PC-3 (cell line): ENCODE measurements around the gene DPEP1. TPM values are rescaled to one million over a fixed set of nuclear protein-coding genes. Genes with fewer than 3 reads are reported as not detected.

Experiments used
- ATAC-seq: fragments of 200-7000 bp; cut with Tn5 transposase; 2 replicates; pipeline ENCODE4 v1.9.1; 2020; ENCODE audit warnings: mild to moderate bottlenecking, moderate library complexity
- BruUV-seq: library from RNA; stranded (reverse); fragments of 400-500 nt; replicated peaks from 2 replicates; lab custom pipeline; 2021; lab: Mats Ljungman, UMichigan
- CTCF ChIA-PET: fragments of 300-600 bp; sonication (Branson Sonifier 250); formaldehyde crosslinking; loops from one replicate; lab custom pipeline; 2022; ENCODE audit warnings: antibody characterized with exemption; lab: Charles Lee
- POLR2A ChIA-PET: fragments of 300-600 bp; sonication (Branson Sonifier 250); formaldehyde crosslinking; loops from one replicate; lab custom pipeline; 2022; ENCODE audit warnings: antibody characterized with exemption; ENCODE audit not compliant: unreplicated experiment; lab: Charles Lee
- DNase-seq: peaks from one replicate; pipeline ENCODE4 v3.0.0-alpha.2; 2015
- H2AFZ ChIP-seq: fragments of 300-600 bp; sonication (generic); 2 replicates; pipeline ENCODE4 v1.6.0; 2016; ENCODE audit warnings: antibody characterized with exemption, low read length
- H3F3A ChIP-seq: fragments of 300-600 bp; sonication (generic); one replicate; pipeline ENCODE4 v1.6.0; 2017; ENCODE audit warnings: antibody characterized with exemption, low read length, control low read depth, mild to moderate bottlenecking; ENCODE audit not compliant: unreplicated experiment
- H3K27ac ChIP-seq: fragments of 300-600 bp; sonication (generic); 2 replicates; pipeline ENCODE4 v1.5.1; 2016; ENCODE audit warnings: mild to moderate bottlenecking, low read length
- H3K27me3 ChIP-seq: fragments of 300-600 bp; sonication (generic); 2 replicates; pipeline ENCODE4 v1.6.1; 2016; ENCODE audit warnings: low read length, mixed read lengths
- H3K36me3 ChIP-seq: fragments of 300-600 bp; sonication (generic); 2 replicates; pipeline ENCODE4 v1.6.1; 2016; ENCODE audit warnings: low read depth, mixed run types, low read length, mixed read lengths
- H3K4me1 ChIP-seq: fragments of 300-600 bp; sonication (generic); 2 replicates; pipeline ENCODE4 v1.5.1; 2016; ENCODE audit warnings: low read length; ENCODE audit not compliant: insufficient read depth
- H3K4me2 ChIP-seq: fragments of 300-600 bp; sonication (generic); 2 replicates; pipeline ENCODE4 v1.6.0; 2016; ENCODE audit warnings: low read length
- H3K4me3 ChIP-seq: fragments of 300-600 bp; sonication (generic); 2 replicates; pipeline ENCODE4 v1.5.1; 2016; ENCODE audit warnings: mild to moderate bottlenecking, low read length, mixed read lengths
- H3K79me2 ChIP-seq: fragments of 300-600 bp; sonication (generic); 2 replicates; pipeline ENCODE4 v1.6.1; 2017; ENCODE audit warnings: low read length, mixed read lengths
- H3K9ac ChIP-seq: fragments of 300-600 bp; sonication (generic); 2 replicates; pipeline ENCODE4 v1.6.0; 2016; ENCODE audit warnings: mild to moderate bottlenecking, low read length
- H3K9me2 ChIP-seq: fragments of 300-600 bp; sonication (generic); replicated peaks from 2 replicates; pipeline ENCODE4 v1.6.1; 2016; ENCODE audit warnings: mixed run types, low read length, mixed read lengths
- H3K9me3 ChIP-seq: fragments of 300-600 bp; sonication (generic); 2 replicates; pipeline ENCODE4 v1.6.1; 2016; ENCODE audit warnings: low read length, mixed read lengths
- H4K20me1 ChIP-seq: fragments of 300-600 bp; sonication (generic); 2 replicates; pipeline ENCODE4 v1.6.1; 2016; ENCODE audit warnings: low read length, mixed read lengths
- CTCF ChIP-seq: fragments of 300-600 bp; sonication (generic); conservative IDR thresholded peaks from 2 replicates; pipeline ENCODE4 v1.5.1; 2017; ENCODE audit warnings: antibody characterized with exemption, low read depth, mild to moderate bottlenecking, low read length
- EZH2 ChIP-seq: fragments of 300-600 bp; sonication (generic); IDR thresholded peaks from one replicate; pipeline ENCODE4 v1.6.1; 2017; ENCODE audit warnings: antibody characterized with exemption, mild to moderate bottlenecking, low read length; ENCODE audit not compliant: unreplicated experiment
- EZH2phosphoT487 ChIP-seq: fragments of 300-600 bp; sonication (generic); IDR thresholded peaks from 2 replicates; pipeline ENCODE4 v1.6.1; 2018; ENCODE audit warnings: mild to moderate bottlenecking, antibody characterized with exemption, low read length, borderline replicate concordance
- intact Hi-C: fragments of 100-400 bp; cut with micrococcal nuclease; formaldehyde crosslinking; loops from 2 replicates; pipeline ENCODE4 v1.9.0; 2023
- total RNA-seq: library from RNA; depleted of rRNA; stranded (reverse); fragments of >200 nt; gene quantifications from 2 replicates; pipeline ENCODE4 v1.2.3, GENCODE V29; 2014; rRNA removed

The DPEP1 gene
- total RNA-seq, 1 experiment from 2014 or later: not detected

DNA sequence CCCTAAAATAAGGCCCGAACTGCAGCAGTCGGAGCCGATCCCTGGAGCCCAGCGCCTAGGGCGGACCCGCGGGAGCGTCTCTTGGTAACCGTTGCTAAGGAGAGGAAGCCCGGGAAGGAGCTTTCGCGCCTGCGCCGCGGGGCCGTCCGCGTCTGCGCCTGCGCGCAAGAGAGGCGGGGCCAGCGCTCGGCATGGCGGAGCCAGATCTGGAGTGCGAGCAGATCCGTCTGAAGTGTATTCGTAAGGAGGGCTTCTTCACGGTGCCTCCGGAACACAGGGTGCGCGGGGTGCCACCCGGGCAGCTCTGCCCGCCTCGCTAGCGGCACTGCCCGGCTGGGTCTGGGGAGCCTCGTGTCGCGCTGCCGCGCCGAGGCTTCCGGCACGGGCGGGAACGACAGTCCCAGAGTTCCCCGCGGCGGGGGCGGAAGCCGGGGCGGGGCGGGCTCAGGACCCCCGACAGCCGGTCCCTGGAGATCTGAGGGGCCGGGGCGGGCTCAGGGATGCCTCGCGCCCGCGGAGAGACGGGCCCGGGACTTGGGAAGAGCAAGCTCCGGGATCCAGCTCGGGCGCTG is 73.2 kb downstream of the DPEP1 start, which contains the start of gene CDK10:
Gene CDK10, plus strand, starts transcription at position 170 of the 572 bp plus-strand sequence. Its CDS starts 22 bp downstream, at position 192.
- peak within 1 kb of the TSS; percentile 86 for H3K4me2 ChIP-seq
- H3K9me3 ChIP-seq: no peaks in the 10 kb centered on the region
- peak; percentile 91 for ATAC-seq
- peak; percentile 90 for DNase-seq
- CTCF ChIA-PET: interaction anchor here (0.6 kb wide), 1 partner anchor 332 kb away, joined by 3 read pairs; no protein-coding TSS in a partner anchor
- peaks cover 6% of the 10 kb centered on the region; the same call in 1 of the 2 replicates for H3K4me1 ChIP-seq
- intact Hi-C loops: no loop called here
- no peaks in the 10 kb centered on the region for H4K20me1 ChIP-seq
- peak within 1 kb of the TSS; percentile 77 for H2AFZ ChIP-seq
- POLR2A ChIA-PET: interaction anchor here (0.5 to 0.7 kb wide), 2 partner anchors 111 to 286 kb away, joined by 3 read pairs; no protein-coding TSS in a partner anchor
- no peaks in the 10 kb centered on the region for H3K27me3 ChIP-seq
- peaks cover 27% of the 10 kb centered on the region for H3K79me2 ChIP-seq
- no peaks in the 10 kb centered on the region for H3K9me2 ChIP-seq
- no TSS peak for BruUV-seq
- H3F3A ChIP-seq: no peaks in the 10 kb centered on the region
- peak within 1 kb of the TSS; percentile 97 for H3K9ac ChIP-seq
- TF ChIP-seq EZH2: no peak
- TF ChIP-seq EZH2phosphoT487: no peak
- TF ChIP-seq CTCF: no peak
- H3K4me3 ChIP-seq: peak within 1 kb of the TSS; percentile 76
- H3K27ac ChIP-seq: peak within 1 kb of the TSS; percentile 79
- H3K36me3 ChIP-seq: peaks cover 4% of the 10 kb centered on the region; the same call in 1 of the 2 replicates

DNA sequence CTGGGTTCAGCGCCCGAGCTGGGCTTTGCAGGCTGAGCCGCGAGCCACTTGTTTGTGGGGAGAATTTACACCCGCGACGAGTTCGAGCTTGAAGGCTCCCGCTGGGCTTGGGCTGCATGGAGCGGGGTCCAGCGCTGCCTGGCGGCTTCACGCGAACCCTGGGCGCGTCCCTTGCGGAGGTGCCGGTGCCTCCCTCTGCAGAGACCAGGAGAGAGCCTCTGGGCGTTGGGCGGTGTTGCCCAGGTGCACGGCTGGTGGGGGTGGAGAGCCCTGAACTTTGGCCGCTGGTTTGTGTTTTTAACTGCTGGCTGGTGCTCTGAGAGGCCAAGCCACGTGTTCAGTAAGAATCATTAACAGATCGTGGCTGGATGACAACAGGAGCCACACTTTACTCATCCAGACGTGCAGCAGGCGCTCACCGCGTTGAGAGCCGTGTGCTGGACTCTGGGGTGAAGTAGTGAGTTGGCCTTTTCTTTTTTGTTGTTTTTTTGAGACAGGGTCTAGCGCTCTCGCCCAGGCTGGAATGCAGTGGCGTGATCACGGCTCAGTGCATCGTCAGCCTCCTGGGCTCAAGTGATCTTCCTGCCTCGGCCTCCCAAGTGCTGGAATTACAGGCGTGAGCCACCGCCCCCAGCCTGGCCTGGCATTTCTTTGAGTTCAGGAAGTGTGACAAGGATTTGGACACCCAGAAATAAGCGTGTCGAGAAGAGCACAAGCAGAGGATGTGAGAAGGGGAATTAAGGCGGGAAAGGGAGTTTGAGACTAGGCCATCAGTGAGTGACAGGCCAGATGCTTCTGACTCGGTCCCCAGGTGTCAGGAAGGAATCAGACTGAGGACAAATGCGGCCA is 73.9 kb downstream of the DPEP1 start:
- H3K79me2 ChIP-seq: peaks cover 27% of the 10 kb centered on the region
- H3K9ac ChIP-seq: peak overlapping the region; percentile 97
- POLR2A ChIA-PET: interaction anchor here (0.5 kb wide), 1 partner anchor 111 kb away, joined by 3 read pairs; no protein-coding TSS in a partner anchor
- H2AFZ ChIP-seq: peak overlapping the region; percentile 77
- peak overlapping the region; percentile 79 for H3K27ac ChIP-seq
- H3K4me2 ChIP-seq: peak overlapping the region; percentile 86
- H3K27me3 ChIP-seq: no peaks in the 10 kb centered on the region
- no peaks in the 10 kb centered on the region for H4K20me1 ChIP-seq
- no peak for TF ChIP-seq CTCF
- no peak for TF ChIP-seq EZH2
- no peak for TF ChIP-seq EZH2phosphoT487
- ATAC-seq (peak; percentile 52), DNase-seq (peak; percentile 34)
- CTCF ChIA-PET: interaction anchor here (0.6 kb wide), 1 partner anchor 331 kb away, joined by 3 read pairs; no protein-coding TSS in a partner anchor
- no peaks in the 10 kb centered on the region for H3K9me2 ChIP-seq
- BruUV-seq: TSS peak; percentile 51
- intact Hi-C loops: no loop called here
- H3F3A ChIP-seq: no peaks in the 10 kb centered on the region
- peaks cover 4% of the 10 kb centered on the region; the same call in 1 of the 2 replicates for H3K36me3 ChIP-seq
- no peaks in the 10 kb centered on the region for H3K9me3 ChIP-seq
- peak overlapping the region; percentile 76 for H3K4me3 ChIP-seq
- peaks cover 6% of the 10 kb centered on the region; the same call in 1 of the 2 replicates for H3K4me1 ChIP-seq

Other genes starting within 250 kb of the DPEP1 start
- 65.0 and 92.6 TPM in 2 replicates for gene ANKRD11, start 123.1 kb upstream of the DPEP1 start, total RNA-seq
- 94.3 and 106 TPM in 2 replicates for gene SPG7, start 105.2 kb upstream of the DPEP1 start, total RNA-seq
- gene RPL13, start 53.0 kb upstream of the DPEP1 start, total RNA-seq: 3,236 and 3,323 TPM in 2 replicates
- gene CPNE7, start 37.9 kb upstream of the DPEP1 start, total RNA-seq: 29.7 and 49.2 TPM in 2 replicates
- gene CHMP1A, start 44.1 kb downstream of the DPEP1 start, total RNA-seq: 108 and 133 TPM in 2 replicates
- 7.9 and 10.1 TPM in 2 replicates for gene SPATA33, start 44.2 kb downstream of the DPEP1 start, total RNA-seq
- gene CDK10, start 73.0 kb downstream of the DPEP1 start, total RNA-seq: 50.0 and 51.1 TPM in 2 replicates
- 12.2 and 21.5 TPM in 2 replicates for gene SPATA2L, start 88.1 kb downstream of the DPEP1 start, total RNA-seq
- gene VPS9D1, start 107.3 kb downstream of the DPEP1 start, total RNA-seq: 4.4 and 6.7 TPM in 2 replicates
- gene ZNF276, start 107.9 kb downstream of the DPEP1 start, total RNA-seq: 30.1 and 32.7 TPM in 2 replicates
- 45.0 and 62.9 TPM in 2 replicates for gene FANCA, start 203.0 kb downstream of the DPEP1 start, total RNA-seq
- gene SPIRE2, start 214.8 kb downstream of the DPEP1 start, total RNA-seq: 12.3 and 13.2 TPM in 2 replicates